Measurements from ENCODE around the gene RHOD.

GRCh38 chr11:67082071-67082791 is 25.6 kb downstream of the RHOD start:
- TF ChIP-seq BCL11A (IDR thresholded peaks at IDR 0.05; ENCODE audit: low read depth in 2 of 2, low read length in 2 of 2): no peak
- TF ChIP-seq YY1 (IDR thresholded peaks at IDR 0.05; ENCODE audit: low read depth, low read length): no peak
- TF ChIP-seq CBX5 (IDR thresholded peaks at IDR 0.05; ENCODE audit: low read depth, low read length): no peak
- no peak for TF ChIP-seq EZH2 (IDR thresholded peaks at IDR 0.05; ENCODE audit: low read depth, low read length, severe bottlenecking)
- TF ChIP-seq CTCF (IDR thresholded peaks at IDR 0.05; ENCODE audit: control extremely low read depth in 1 of 3, insufficient read depth in 1 of 3, low read depth in 1 of 3, low read length in 3 of 3): peak; percentile 14 to 19 (median 17)
- TF ChIP-seq RBBP5 (IDR thresholded peaks at IDR 0.05; ENCODE audit: borderline replicate concordance, low read depth, low read length): no peak
- TF ChIP-seq ZNF274 (IDR thresholded peaks at IDR 0.05; ENCODE audit: borderline replicate concordance, extremely low read depth, low read length): no peak
- no peak for TF ChIP-seq ATF2 (IDR thresholded peaks at IDR 0.05; ENCODE audit: low read length)
- TF ChIP-seq POLR2A (IDR thresholded peaks at IDR 0.05; ENCODE audit: control extremely low read depth in 1 of 2, low read depth in 2 of 2, low read length in 2 of 2): no peak

Measured in H1 (cell line).